GM13977 (cell line): ENCODE results near the gene C1QTNF9.

ENCODE experiments used
- DNase-seq: peaks from one replicate; pipeline ENCODE4 v3.0.0; 2012; ENCODE audit warnings: low spot score
- CTCF ChIP-seq: IDR thresholded peaks from 2 replicates; pipeline ENCODE4 v1.5.1; 2012; ENCODE audit warnings: mild to moderate bottlenecking, control low read depth; ENCODE audit not compliant: insufficient read depth; ENCODE audit errors: extremely low read depth, missing control alignments
- in situ Hi-C: fragments of 300-500 bp; cut with MboI; formaldehyde crosslinking; loops from one replicate; pipeline ENCODE4 v1.12.0; 2022; ENCODE audit warnings: low sequenced_read_pairs, low pct_unique_long_range_greater_than_20kb, mixed read lengths, inconsistent platforms; ENCODE audit not compliant: unreplicated experiment

The C1QTNF9 gene

DNA sequence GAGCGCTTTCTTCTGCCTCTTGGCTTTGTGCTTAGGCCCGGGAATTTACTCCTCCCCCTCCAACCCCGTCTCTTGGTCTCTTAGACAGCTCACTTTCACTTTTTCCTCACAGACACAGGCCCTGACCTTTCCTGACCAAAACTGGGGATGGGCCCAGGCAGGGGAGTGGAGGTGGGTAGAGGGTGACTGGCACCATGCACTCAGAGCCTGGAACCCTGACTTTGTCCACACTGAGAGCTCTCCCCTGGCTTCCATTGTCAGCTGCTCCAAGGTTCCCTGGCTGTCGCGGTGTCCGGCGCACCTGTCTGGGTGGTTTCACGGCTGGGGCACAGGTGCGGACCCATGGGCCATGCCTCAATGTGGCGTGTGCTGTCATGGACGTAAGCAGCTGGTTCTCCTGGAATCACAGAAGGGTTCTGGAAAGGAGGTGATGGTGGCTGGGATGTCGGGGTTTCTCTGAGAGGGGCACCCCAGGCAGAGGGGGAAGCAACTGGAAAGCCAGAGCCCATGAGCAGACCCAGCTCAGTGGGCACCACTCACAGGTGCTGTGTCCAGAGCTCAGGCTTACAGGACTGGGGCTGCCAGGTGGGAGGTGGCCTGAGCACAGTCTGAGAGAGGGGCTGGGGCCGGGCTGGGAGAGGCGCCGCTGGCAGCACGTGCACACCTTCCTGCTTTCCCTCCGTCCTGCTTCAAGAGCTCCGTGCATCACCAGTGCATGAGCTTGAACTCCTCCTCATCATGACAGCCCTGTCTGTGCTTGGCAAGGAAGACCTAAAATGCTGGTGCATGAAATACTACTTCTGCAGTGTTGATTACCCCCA lies 28.0 kb upstream of the C1QTNF9 start:
- DNase-seq: no peak
- in situ Hi-C loops: no loop called here
- TF ChIP-seq CTCF: no peak

DNA sequence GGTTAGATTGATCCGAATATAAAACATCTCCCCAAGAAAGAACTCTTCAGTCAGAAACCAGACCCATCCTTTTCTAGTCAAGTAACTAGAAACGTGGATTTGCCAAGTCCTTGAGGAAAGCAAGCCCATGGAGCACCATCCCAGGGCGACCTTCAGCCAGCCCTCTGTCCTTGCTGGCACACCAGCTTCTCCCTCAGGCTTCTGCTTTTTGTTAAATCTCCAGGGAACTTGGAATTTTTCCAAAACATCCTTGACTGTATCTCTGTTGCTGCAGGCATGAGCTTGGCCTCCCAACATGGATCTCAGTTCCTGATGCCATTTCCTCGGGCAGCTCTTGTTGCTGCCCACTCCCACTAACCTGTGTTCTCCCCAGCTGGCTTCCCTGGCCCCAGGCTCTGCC lies 27.1 kb upstream of the C1QTNF9 start:
- TF ChIP-seq CTCF: no peak
- in situ Hi-C loops: no loop called here

DNA sequence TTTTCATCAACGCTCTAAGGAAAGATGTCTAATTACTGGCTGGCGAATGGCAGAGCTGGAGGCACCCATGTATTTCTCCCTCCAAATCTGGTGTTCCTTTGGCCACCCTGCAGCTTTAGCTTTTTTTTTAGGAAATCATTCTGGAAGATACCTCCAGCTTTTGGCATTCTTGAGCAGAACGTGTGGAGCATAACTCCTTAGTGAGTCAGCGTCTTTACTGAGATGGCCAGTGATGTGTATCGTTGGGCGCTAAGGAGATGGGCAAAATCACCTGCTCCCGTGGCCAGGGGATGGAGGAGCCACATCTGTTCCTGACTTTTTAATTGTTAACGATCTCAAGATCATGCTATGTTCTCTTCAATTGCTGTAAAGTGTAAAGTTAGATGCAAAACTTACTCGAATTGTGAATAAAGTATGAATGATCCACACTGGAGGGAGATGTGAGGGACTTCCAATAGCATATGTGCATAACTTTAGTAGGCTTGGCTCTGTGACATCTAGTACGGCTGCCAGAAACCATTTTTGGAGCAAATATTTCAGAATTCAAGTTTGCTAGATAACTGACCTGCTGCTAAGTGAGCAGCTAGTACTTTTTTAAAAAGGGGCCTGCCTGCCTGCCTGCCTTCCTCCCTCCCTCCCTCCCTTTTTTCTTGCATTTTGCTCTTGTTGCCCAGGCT lies 24.4 kb upstream of the C1QTNF9 start:
- in situ Hi-C loops: no loop called here

More for the DNA sequence above, 27.1 kb upstream of the C1QTNF9 start:
- DNase-seq: no peak

GRCh38 chr13:24286624-24287023 lies 22.8 kb upstream of the C1QTNF9 start:
- no peak for DNase-seq
- no peak for TF ChIP-seq CTCF
- in situ Hi-C loops: no loop called here

More for the DNA sequence above, 24.4 kb upstream of the C1QTNF9 start:
- DNase-seq: no peak
- no peak for TF ChIP-seq CTCF

DNA sequence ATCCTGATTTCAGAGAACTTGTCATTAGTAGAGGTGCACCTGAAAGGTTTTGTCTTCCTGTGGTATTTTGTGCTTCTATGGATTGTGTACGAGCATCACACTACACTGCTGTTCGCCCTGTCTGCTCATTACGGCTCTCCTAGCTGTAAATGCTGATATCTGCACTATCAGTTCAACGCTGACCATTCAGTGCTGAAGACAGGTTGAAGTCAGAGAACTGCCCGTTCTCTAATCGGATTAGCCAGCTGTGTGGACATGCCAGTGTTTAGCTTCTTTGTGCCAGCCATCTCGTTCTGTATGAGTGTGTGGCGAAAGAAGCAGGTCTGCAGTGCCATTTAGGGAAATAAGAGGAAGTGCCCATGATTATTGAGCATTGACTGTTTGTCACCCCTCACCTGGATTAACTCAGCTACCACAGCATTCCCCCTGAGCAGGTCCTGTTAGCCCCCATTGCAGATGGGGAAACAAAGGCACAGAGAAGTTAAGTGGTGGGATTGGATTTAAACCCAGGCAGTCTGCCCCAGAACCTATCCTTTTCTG lies 21.6 kb upstream of the C1QTNF9 start:
- no peak for TF ChIP-seq CTCF
- DNase-seq: no peak
- in situ Hi-C loops: no loop called here

- no peak for TF ChIP-seq CTCF
- in situ Hi-C loops: no loop called here
- DNase-seq: no peak
These were observed 20.5 kb upstream of the C1QTNF9 start for GRCh38 chr13:24288870-24289269.
